ENCODE results near the gene RTBDN. TPM values are rescaled to one million over a fixed set of nuclear protein-coding genes. Genes with fewer than 3 reads are reported as not detected.

RTBDN gene
- total and polyA plus RNA-seq, 2 of the 8 experiments (the other 6 are each of a cell fraction or from before 2014, with no cell fraction given) = 4.0 to 4.8 TPM

- no peak overlapping the region for H2AFZ ChIP-seq (ENCODE audit: low read length)
- H3K56ac ChIP-seq (replicated peaks; ENCODE audit: insufficient read length, low read depth, low read length) = no peak overlapping the region
- 0 out of 7 replicates have a peak overlapping the region, but pooled peaks of 2 of the 4 experiments have one; percentile 29 to 38 for H3K9ac ChIP-seq (replicated peaks in 1 of 4; ENCODE audit: extremely low read depth in 1 of 4, low read depth in 3 of 4, low read length in 3 of 4)
- peaks cover 33% of the 10 kb centered on the region for H3K23me2 ChIP-seq (ENCODE audit: low read depth, low read length)
- H3K9me3 ChIP-seq (ENCODE audit: insufficient read depth in 2 of 2, low read depth in 1 of 2, low read length in 1 of 2) = no peaks in the 10 kb centered on the region
- peaks cover 12 to 36% (median 21%) of the 10 kb centered on the region in 4 experiments for H3K4me1 ChIP-seq (replicated peaks in 1 of 4; ENCODE audit: control insufficient read depth in 3 of 4, insufficient read depth in 4 of 4, low read length in 3 of 4)
- no peak overlapping the region for H3K14ac ChIP-seq (ENCODE audit: insufficient read length)
- peak overlapping the region; percentile 82; the same call in 1 of the 2 replicates for H2BK20ac ChIP-seq (ENCODE audit: low read length)
- H2BK120ac ChIP-seq (replicated peaks; ENCODE audit: low read depth, low read length) = no peak overlapping the region
- peak overlapping the region; percentile 15 for H4K91ac ChIP-seq (replicated peaks; ENCODE audit: insufficient read length, low read length)
- no peaks in the 10 kb centered on the region; the same call in 1 of the 2 replicates for H3K79me1 ChIP-seq (ENCODE audit: low read depth, low read length)
- peaks cover 0 to 1% of the 10 kb centered on the region in 2 experiments for H4K20me1 ChIP-seq (replicated peaks in 1 of 2; ENCODE audit: control insufficient read depth in 1 of 2, insufficient read depth in 2 of 2, low read length in 2 of 2)
- H3K27me3 ChIP-seq (replicated peaks in 1 of 4; ENCODE audit: control insufficient read depth in 3 of 4, extremely low read depth in 1 of 4, insufficient read depth in 3 of 4, low read length in 3 of 4) = peaks cover 0 to 18% (median 13%) of the 10 kb centered on the region in 4 experiments; a peak in 5 of 7 replicates
- no peak overlapping the region for H3K23ac ChIP-seq (ENCODE audit: insufficient read length)
- peak overlapping the region; percentile 70 to 74 for H3K4me2 ChIP-seq (ENCODE audit: insufficient read depth in 1 of 2, low read depth in 2 of 2, low read length in 2 of 2)
- no peak overlapping the region; the same call in 1 of the 2 replicates for H2BK12ac ChIP-seq (ENCODE audit: low read depth, low read length)
- CTCF ChIA-PET (ENCODE audit: partially characterized antibody) = interaction anchor here (0.5 to 4.5 kb wide), 6 partner anchors 11 to 88 kb away, joined by 3 to 39 read pairs (median 6); partner anchors contain the start of genes PRDX2 and THSD8
- H4K5ac ChIP-seq (ENCODE audit: insufficient read length, low read depth, low read length) = no peak overlapping the region
- no peak for FAIRE-seq
- POLR2A ChIA-PET (ENCODE audit: partially characterized antibody) = interaction anchor here (0.6 to 5.5 kb wide), 13 partner anchors 11 to 91 kb away, joined by 3 to 44 read pairs (median 4); partner anchors contain the start of genes GET3, HOOK2, RNASEH2A and TNPO2
- no peaks in the 10 kb centered on the region for H3K79me2 ChIP-seq (ENCODE audit: control insufficient read depth in 1 of 2, insufficient read depth in 2 of 2, low read length in 2 of 2)
- H2BK15ac ChIP-seq (ENCODE audit: low read length) = peak overlapping the region; percentile 23; the same call in 1 of the 2 replicates
- H3K18ac ChIP-seq (ENCODE audit: extremely low read depth, low read length) = peak overlapping the region; percentile 85
- 15% methylated on average over 9 of the region's 12 CpGs; no CpG with 5 or more reads in 1 of the 2 experiments for WGBS, 2 experiments (ENCODE audit: extremely low coverage in 1 of 2, insufficient coverage in 1 of 2, insufficient read length in 1 of 2, insufficient replicate concordance in 2 of 2, low coverage in 1 of 2, low lambda C conversion rate in 2 of 2, missing lambda C conversion rate in 1 of 2)
- no peaks in the 10 kb centered on the region for H3K36me3 ChIP-seq (ENCODE audit: control insufficient read depth in 2 of 4, insufficient read depth in 4 of 4, low read length in 3 of 4)
- no peak overlapping the region for H2AK5ac ChIP-seq (ENCODE audit: low read depth, low read length)
- H2BK5ac ChIP-seq (ENCODE audit: low read depth, low read length) = 0 out of 2 replicates have a peak overlapping the region, but pooled peaks have one; percentile 60
- H3K4ac ChIP-seq (replicated peaks; ENCODE audit: insufficient read length, low read depth, low read length) = peak overlapping the region; percentile 6
- no peak overlapping the region for H3K27ac ChIP-seq (ENCODE audit: low read depth, low read length)
- no peak for DNase-seq (ENCODE audit: low read depth in 1 of 2, low spot score in 2 of 2)
- no peak overlapping the region for H4K8ac ChIP-seq (ENCODE audit: extremely low read depth, insufficient read depth, low read length)
- peak overlapping the region; percentile 36 to 71 (median 53); a peak in 6 of 8 replicates for H3K4me3 ChIP-seq (ENCODE audit: extremely low read depth in 1 of 4, insufficient read depth in 2 of 4, low read depth in 3 of 4, low read length in 4 of 4)
- TF ChIP-seq SIN3A (conservative IDR thresholded peaks at IDR 0.05 in 1 of 2, IDR thresholded peaks at IDR 0.05 in 1 of 2; ENCODE audit: low read depth in 1 of 2, low read length in 2 of 2) = 0 out of 4 replicates have a peak, but pooled peaks of 1 of the 2 experiments have one; percentile 56
- no peak for TF ChIP-seq KDM1A (IDR thresholded peaks at IDR 0.05; ENCODE audit: borderline replicate concordance, low read length)
- peak; percentile 71; the same call in 1 of the 2 replicates for TF ChIP-seq TCF12 (IDR thresholded peaks at IDR 0.05; ENCODE audit: low read depth, low read length)
- TF ChIP-seq MAX (IDR thresholded peaks at IDR 0.05) = 0 out of 2 replicates have a peak, but pooled peaks have one; percentile 47
- TF ChIP-seq TAF1 (IDR thresholded peaks at IDR 0.05; ENCODE audit: low read depth, low read length) = peak; percentile 26; the same call in 1 of the 2 replicates
- TF ChIP-seq SIX5 (IDR thresholded peaks at IDR 0.05; ENCODE audit: low read depth, low read length) = no peak
- no peak for TF ChIP-seq HDAC6 (IDR thresholded peaks at IDR 0.05; ENCODE audit: low read depth, low read length)
- TF ChIP-seq BRCA1 (IDR thresholded peaks at IDR 0.05; ENCODE audit: low read depth, low read length) = no peak
- no peak for TF ChIP-seq CEBPB (IDR thresholded peaks at IDR 0.05; ENCODE audit: low read depth, low read length)
- TF ChIP-seq CHD2 (IDR thresholded peaks at IDR 0.05; ENCODE audit: low read length) = 0 out of 2 replicates have a peak, but pooled peaks have one; percentile 46
- 0 out of 4 replicates have a peak, but pooled peaks of 1 of the 2 experiments have one; percentile 53 for TF ChIP-seq HDAC2 (IDR thresholded peaks at IDR 0.05; ENCODE audit: borderline replicate concordance in 1 of 2, low read depth in 2 of 2, low read length in 2 of 2)
- no peak for TF ChIP-seq SIRT6 (IDR thresholded peaks at IDR 0.05; ENCODE audit: low read length)
These were observed 45.7 kb downstream of the RTBDN start for GRCh38 chr19:12788682-12789097.

Data from H1 (cell line).